ENCODE data around the gene NEBL.

DNA sequence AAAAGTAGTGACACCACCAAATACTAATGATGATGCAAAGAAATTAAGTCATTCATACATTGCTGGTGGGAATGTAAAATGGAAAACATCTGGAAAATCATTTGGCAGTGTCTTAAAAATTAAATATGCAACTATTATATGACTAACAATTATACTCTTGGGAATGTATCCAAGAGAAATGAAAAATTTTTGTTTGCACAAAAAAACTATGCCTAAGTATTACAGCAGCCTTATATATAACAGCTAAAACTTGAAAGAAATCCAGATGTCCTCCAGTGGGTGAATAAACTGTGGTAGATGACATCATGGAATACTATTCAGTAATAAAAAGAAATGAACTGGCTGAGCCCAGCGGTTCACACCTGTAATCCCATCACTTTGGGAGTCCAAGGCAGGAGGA, 132.0 kb downstream of the NEBL start:
- TF ChIP-seq, protein P1, sequence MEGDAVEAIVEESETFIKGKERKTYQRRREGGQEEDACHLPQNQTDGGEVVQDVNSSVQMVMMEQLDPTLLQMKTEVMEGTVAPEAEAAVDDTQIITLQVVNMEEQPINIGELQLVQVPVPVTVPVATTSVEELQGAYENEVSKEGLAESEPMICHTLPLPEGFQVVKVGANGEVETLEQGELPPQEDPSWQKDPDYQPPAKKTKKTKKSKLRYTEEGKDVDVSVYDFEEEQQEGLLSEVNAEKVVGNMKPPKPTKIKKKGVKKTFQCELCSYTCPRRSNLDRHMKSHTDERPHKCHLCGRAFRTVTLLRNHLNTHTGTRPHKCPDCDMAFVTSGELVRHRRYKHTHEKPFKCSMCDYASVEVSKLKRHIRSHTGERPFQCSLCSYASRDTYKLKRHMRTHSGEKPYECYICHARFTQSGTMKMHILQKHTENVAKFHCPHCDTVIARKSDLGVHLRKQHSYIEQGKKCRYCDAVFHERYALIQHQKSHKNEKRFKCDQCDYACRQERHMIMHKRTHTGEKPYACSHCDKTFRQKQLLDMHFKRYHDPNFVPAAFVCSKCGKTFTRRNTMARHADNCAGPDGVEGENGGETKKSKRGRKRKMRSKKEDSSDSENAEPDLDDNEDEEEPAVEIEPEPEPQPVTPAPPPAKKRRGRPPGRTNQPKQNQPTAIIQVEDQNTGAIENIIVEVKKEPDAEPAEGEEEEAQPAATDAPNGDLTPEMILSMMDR (IDR thresholded peaks at IDR 0.05) = no peak
- TF ChIP-seq POLR2A (IDR thresholded peaks at IDR 0.05) = no peak
